T1000 (cell line): ENCODE results near the gene OAF.

Experiments used
- DNase-seq: peaks from one replicate; lab custom pipeline; 2025; ENCODE audit warnings: mixed read lengths; lab: John Stamatoyannopoulos, UW

Gene OAF

GRCh38 chr11:120223793-120224192 lies 13.0 kb downstream of the OAF start:
- no peak for DNase-seq

DNA sequence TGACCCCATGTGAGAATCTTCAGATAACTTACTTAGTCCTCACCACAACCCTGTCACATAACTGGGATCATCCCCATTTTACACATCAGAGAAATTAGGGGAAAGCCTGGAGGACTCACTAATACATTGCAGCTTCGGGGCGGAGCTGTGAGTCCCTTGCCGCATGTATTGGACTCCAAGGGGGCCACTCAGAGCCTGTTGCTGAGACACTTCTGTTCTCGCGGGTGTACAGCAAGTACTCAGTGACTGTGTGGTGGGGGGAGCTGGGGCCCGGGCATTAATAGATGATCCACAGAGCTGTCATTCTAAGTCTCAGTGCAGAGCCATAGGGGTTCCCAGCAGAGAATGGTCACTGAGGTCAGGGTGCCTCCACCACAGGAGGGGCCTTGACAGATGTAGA lies 13.5 kb downstream of the OAF start:
- DNase-seq, result no peak

DNA sequence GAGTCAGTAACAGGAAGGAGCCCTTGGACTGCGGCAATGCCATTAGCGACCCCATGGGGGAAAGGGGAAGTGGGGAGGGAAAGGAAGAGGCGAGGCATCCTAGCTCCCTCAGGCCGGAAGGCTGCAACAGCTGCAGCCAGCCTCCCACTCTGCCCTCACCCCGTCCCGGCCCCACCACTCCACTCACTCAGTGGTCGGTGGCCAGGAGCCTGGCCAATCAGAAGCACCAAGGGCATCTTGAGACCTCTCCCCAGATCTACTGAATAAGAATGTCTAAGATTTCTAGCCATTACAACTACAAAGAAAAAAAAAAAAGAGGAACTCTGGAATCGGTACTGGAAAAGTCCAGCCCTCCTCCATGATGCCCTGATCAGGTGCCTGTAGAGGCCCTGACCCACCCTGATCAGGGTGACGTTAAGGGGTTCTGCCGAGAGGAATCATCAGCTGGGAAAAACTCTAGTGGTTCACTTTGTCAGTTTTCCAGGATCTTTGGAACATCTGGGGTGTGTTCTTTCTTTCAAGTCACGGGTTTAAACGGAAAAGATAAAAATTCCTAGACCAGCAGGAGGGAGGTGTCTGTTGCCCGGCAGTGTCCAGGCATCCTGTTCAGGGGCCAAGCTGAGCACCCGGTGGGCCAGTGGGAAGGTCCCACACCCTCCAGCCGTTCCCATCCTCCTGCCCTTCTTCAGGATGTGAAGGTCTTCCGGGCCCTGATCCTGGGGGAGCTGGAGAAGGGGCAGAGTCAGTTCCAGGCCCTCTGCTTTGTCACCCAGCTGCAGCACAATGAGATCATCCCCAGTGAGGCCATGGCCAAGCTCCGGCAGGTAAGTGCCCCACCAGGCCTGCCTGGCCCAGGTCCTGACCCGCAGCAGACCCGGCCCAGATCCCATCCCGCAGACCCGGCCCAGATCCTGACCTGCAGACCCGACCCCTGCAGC lies 14.4 kb downstream of the OAF start:
- no peak for DNase-seq

- no peak for DNase-seq
Measured at GRCh38 chr11:120226242-120226641, 15.4 kb downstream of the OAF start.

- no peak for DNase-seq
Measured at GRCh38 chr11:120226714-120227113, 15.9 kb downstream of the OAF start.

GRCh38 chr11:120227228-120227852 lies 16.5 kb downstream of the OAF start:
- DNase-seq, result no peak

- DNase-seq, result no peak
Measured at GRCh38 chr11:120228794-120229384, 18.1 kb downstream of the OAF start.

DNA sequence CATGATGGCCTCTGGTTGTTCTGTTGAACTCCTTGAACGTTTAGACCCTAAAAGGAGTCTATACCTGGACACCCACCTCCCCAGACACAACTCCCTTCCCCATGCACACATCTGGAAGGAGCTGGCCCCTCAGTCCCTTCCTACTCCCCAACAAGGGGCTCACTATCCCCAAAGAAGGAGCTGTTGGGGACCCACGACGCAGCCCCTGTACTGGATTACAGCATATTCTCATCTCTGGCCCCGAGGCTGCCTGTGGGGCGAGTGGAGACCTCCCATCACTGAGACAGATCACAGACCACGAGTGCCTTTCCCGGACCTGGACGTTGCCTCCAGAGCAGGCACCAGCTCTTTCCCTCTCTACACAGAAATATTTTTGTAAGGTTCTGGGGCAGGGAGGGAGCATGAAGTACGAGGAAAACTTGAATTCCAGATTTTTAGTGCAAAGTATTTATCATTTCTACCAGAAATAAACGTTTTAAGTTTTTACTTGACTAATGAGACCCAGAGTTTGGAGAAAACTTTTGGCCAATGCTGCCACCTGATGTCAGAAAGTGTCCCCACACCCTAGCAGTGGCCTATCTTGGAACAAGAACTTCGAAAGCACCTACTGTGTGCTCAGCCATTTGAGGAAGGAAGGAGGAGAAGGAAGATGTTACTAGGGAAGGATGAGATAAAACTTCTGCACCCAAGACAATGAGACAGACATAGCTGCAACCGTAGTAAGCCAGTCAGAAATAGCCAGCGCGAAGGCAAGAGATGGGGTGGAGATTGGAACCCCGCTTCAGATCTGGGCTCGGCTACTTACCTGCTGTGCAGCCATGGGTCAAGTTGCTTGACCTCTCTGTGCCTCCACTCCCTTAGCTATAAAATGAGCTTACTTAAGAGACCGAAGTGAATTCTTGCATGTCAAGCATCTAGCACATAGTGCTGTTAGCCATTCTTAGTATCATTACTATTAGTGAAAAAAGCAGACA lies 18.9 kb downstream of the OAF start:
- no peak for DNase-seq

- no peak for DNase-seq
Measured at GRCh38 chr11:120230433-120231071, 19.7 kb downstream of the OAF start.

DNA sequence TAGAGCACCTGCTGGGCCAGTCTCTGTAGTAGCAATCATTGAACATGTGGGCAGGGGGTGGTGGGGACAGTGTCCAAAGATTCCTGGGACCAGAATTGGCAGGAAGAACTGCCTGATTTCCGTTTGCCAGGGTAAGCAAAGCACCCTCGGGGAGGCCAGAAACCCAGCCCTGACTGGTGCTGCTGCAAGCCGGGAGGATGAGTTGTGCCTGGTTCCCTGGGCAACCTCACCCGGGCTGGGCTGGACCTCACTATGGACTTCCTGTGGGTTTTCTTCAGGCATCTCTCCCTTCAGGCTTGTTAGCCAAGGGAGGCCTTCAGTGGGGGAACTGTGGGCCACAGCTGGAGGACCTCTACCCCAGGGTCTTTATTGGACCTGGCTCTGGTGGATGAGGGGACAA lies 21.1 kb downstream of the OAF start:
- no peak for DNase-seq

DNA sequence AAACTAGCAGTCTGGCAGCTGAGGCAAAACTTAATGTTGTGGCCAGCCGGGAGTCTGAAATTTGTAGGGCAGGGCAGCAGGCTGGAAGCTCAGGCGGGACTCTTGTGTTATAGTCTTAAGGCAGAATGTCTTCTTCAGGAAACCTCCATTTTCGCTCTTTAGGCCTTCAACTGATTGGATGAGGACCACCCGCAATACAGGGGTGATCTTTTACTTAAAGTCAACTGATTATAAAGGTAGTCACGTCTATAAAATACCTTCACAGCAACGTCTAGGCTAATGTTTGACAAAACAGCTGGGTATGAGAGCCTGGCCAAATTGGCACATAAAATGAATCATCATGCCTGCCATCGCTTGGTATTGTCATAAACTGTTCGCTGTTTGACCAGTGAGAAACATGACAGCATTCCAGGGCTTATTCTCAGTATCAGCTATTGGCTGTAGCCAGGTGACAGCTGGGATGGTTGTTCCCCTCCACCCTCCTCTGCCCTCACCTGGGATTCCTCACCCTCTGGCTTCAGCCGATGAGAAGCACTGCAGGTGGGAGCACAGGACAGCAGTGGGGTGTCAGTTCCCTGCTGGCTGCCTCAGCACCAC lies 22.5 kb downstream of the OAF start:
- no peak for DNase-seq

- DNase-seq, result no peak
Measured at GRCh38 chr11:120235024-120235628, 24.3 kb downstream of the OAF start.

DNA sequence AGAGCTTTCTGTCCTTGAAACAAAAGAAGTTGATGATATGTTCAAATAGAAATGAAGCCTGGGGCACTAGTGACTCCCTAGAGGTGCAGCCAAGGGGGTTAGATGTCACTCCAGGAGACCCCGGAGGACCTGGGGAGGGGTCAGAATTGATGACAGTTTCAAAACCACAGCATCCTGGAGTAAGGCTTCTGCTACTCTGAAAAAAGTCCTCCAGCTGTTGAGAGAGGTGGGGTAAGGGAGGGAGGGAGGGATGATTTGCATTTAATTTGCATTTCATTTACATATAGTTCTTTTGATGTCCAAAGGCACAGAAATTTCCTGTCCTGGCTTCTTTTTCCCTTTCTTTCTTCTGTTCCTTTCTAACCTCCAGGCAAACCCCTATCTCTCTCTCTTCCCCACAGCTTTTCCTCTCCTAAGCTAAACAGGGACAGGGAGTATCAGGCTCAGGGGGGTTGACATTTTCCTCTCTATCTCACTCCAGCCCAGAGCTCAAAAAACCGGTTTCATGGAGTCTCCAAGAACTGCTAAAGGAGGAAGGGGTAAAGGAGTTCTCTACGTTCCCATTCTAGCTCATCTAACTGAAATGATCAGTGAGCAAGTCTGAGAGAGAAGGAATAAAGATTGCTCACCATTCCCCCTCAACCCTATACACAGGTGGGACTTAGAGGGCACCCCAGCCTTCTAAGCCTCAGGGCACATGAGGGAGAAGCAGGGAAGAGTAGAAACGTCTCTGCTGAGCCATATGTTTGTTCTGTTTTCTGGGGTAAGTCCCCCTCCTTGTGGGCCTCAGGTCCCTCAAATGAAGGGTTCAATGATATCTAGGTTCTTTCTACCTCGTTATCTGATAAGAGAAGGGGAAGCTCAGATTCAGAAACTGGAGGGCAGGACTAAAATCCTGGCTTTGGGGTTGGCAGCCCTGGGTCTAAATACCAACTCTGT lies 25.6 kb downstream of the OAF start:
- DNase-seq, result no peak

GRCh38 chr11:120238968-120239620 lies 28.3 kb downstream of the OAF start:
- DNase-seq, result no peak

- no peak for DNase-seq
Measured at GRCh38 chr11:120239713-120240640, 29.1 kb downstream of the OAF start, which contains the start of gene POU2F3. TSS of gene POU2F3 (plus strand) at chr11:120240140. CDS start at chr11:120240344, 204 bp downstream.

- no peak for DNase-seq
Measured at GRCh38 chr11:120240866-120241265, 30.0 kb downstream of the OAF start.

GRCh38 chr11:120241277-120241676 lies 30.4 kb downstream of the OAF start:
- DNase-seq, result no peak

DNA sequence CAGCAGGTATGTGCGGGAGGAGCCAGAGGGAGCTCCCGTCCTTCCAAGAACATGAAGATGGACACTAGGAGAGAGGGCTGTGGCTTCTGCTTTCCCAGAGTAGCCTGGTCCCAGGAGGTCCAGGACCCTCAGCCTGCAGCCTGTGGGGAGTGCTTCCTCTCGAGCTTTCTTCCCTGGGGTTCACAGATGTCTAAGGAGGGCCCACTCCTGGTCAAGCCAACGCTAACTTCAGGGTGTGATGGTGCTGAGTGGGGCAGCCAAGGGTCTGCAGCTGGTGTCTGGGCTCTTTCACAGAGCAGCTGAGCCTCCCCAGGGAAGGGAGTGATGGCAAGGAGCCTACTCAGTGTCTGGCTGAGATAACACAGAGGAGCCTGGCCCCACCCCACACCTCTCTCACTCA lies 32.4 kb downstream of the OAF start:
- DNase-seq, result no peak
